Fibroblast of lung (primary cell): ENCODE results near the gene RAC3.

Experiments
- CTCF ChIP-seq, 2 donors: IDR thresholded peaks in 1 of 2; conservative IDR thresholded peaks in 1 of 2; 1 replicate in 1 of 2; 2 replicates in 1 of 2; pipeline ENCODE4 v1.5.1; 2011 to 2012; ENCODE audit warnings: low read length in 2 of 2, control low read depth in 1 of 2, inconsistent platforms in 1 of 2, low read depth in 1 of 2, mild to moderate bottlenecking in 1 of 2
- EZH2 ChIP-seq: IDR thresholded peaks from 2 replicates; pipeline ENCODE4 v1.5.1; 2012; ENCODE audit warnings: low read length, control low read depth, mild to moderate bottlenecking; ENCODE audit errors: missing control alignments

GRCh38 chr17:82010575-82011525 lies 20.6 kb upstream of the RAC3 start:
- no peak for TF ChIP-seq CTCF (conservative IDR thresholded peaks at IDR 0.05 in 1 of 2, IDR thresholded peaks at IDR 0.05 in 1 of 2; ENCODE audit: low read depth in 1 of 2, low read length in 2 of 2)
- TF ChIP-seq EZH2 = no peak
